SK-N-SH (cell line): ENCODE measurements around the gene ERVFRD-1.

Experiments
- EP300 ChIP-seq, 2 experiments: IDR thresholded peaks; 2 replicates each; pipeline versions ENCODE4 v1.4.0 to v1.6.1; 2012; ENCODE audit warnings: borderline replicate concordance in 1 of 2, low read depth in 1 of 2, low read length in 1 of 2
- POLR2AphosphoS5 ChIP-seq: IDR thresholded peaks from 2 replicates; pipeline ENCODE4 v1.6.1; 2012; ENCODE audit warnings: low read depth, low read length
- RFX5 ChIP-seq: IDR thresholded peaks from 2 replicates; pipeline ENCODE4 v1.6.1; 2012; ENCODE audit warnings: mild to moderate bottlenecking, improper control_type of control experiment, low read length
- SIN3A ChIP-seq: IDR thresholded peaks from 2 replicates; pipeline ENCODE4 v1.6.1; 2012; ENCODE audit warnings: low read depth, mild to moderate bottlenecking, low read length, moderate library complexity, borderline replicate concordance
- SMC3 ChIP-seq: IDR thresholded peaks from 2 replicates; pipeline ENCODE4 v1.6.1; 2012; ENCODE audit warnings: low read depth, low read length, improper control_type of control experiment
- TAF1 ChIP-seq: IDR thresholded peaks from 2 replicates; pipeline ENCODE4 v1.6.1; 2012; ENCODE audit warnings: low read depth, mild to moderate bottlenecking, low read length, moderate library complexity, borderline replicate concordance
- USF2 ChIP-seq: fragments of 150-350 bp; IDR thresholded peaks from 2 replicates; pipeline ENCODE4 v1.6.1; 2017; ENCODE audit warnings: antibody characterized with exemption, low read length, low read depth, borderline replicate concordance
- TF ChIP-seq, protein P1 (sequence below): IDR thresholded peaks from 2 replicates; pipeline ENCODE4 v1.4.0; 2012; ENCODE audit warnings: low read depth, borderline replicate concordance
- TF ChIP-seq, protein P2 (sequence below): fragments of 200-600 bp; sonication (generic); IDR thresholded peaks from 2 replicates; pipeline ENCODE4 v1.6.1; 2017; ENCODE audit warnings: antibody characterized with exemption, mild to moderate bottlenecking, moderate library complexity
- TF ChIP-seq, protein P3 (sequence below): IDR thresholded peaks from 2 replicates; pipeline ENCODE4 v1.6.1; 2012; ENCODE audit warnings: mild to moderate bottlenecking, low read depth, low read length, moderate library complexity
- TF ChIP-seq, protein P4 (sequence below): IDR thresholded peaks from 2 replicates; pipeline ENCODE4 v1.4.0; 2012; ENCODE audit warnings: low read depth

- TF ChIP-seq SIN3A (no peak), TAF1 (no peak), EP300 (IDR thresholded peaks at IDR 0.05; ENCODE audit: borderline replicate concordance in 1 of 2, low read depth in 1 of 2, low read length in 1 of 2) (no peak), POLR2AphosphoS5 (no peak), RFX5 (no peak), SMC3 (no peak), USF2 (no peak)
- TF ChIP-seq, protein P1, sequence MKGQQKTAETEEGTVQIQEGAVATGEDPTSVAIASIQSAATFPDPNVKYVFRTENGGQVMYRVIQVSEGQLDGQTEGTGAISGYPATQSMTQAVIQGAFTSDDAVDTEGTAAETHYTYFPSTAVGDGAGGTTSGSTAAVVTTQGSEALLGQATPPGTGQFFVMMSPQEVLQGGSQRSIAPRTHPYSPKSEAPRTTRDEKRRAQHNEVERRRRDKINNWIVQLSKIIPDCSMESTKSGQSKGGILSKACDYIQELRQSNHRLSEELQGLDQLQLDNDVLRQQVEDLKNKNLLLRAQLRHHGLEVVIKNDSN: no peak
- TF ChIP-seq, protein P2, sequence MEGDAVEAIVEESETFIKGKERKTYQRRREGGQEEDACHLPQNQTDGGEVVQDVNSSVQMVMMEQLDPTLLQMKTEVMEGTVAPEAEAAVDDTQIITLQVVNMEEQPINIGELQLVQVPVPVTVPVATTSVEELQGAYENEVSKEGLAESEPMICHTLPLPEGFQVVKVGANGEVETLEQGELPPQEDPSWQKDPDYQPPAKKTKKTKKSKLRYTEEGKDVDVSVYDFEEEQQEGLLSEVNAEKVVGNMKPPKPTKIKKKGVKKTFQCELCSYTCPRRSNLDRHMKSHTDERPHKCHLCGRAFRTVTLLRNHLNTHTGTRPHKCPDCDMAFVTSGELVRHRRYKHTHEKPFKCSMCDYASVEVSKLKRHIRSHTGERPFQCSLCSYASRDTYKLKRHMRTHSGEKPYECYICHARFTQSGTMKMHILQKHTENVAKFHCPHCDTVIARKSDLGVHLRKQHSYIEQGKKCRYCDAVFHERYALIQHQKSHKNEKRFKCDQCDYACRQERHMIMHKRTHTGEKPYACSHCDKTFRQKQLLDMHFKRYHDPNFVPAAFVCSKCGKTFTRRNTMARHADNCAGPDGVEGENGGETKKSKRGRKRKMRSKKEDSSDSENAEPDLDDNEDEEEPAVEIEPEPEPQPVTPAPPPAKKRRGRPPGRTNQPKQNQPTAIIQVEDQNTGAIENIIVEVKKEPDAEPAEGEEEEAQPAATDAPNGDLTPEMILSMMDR: no peak
- TF ChIP-seq, protein P3, sequence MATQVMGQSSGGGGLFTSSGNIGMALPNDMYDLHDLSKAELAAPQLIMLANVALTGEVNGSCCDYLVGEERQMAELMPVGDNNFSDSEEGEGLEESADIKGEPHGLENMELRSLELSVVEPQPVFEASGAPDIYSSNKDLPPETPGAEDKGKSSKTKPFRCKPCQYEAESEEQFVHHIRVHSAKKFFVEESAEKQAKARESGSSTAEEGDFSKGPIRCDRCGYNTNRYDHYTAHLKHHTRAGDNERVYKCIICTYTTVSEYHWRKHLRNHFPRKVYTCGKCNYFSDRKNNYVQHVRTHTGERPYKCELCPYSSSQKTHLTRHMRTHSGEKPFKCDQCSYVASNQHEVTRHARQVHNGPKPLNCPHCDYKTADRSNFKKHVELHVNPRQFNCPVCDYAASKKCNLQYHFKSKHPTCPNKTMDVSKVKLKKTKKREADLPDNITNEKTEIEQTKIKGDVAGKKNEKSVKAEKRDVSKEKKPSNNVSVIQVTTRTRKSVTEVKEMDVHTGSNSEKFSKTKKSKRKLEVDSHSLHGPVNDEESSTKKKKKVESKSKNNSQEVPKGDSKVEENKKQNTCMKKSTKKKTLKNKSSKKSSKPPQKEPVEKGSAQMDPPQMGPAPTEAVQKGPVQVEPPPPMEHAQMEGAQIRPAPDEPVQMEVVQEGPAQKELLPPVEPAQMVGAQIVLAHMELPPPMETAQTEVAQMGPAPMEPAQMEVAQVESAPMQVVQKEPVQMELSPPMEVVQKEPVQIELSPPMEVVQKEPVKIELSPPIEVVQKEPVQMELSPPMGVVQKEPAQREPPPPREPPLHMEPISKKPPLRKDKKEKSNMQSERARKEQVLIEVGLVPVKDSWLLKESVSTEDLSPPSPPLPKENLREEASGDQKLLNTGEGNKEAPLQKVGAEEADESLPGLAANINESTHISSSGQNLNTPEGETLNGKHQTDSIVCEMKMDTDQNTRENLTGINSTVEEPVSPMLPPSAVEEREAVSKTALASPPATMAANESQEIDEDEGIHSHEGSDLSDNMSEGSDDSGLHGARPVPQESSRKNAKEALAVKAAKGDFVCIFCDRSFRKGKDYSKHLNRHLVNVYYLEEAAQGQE: no peak
- TF ChIP-seq, protein P4, sequence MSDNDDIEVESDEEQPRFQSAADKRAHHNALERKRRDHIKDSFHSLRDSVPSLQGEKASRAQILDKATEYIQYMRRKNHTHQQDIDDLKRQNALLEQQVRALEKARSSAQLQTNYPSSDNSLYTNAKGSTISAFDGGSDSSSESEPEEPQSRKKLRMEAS: no peak
Measured at GRCh38 chr6:11140056-11140455, 28.5 kb upstream of the ERVFRD-1 start.
